ENCODE results near the gene KLHL42.

KLHL42 gene

GRCh38 chr12:27802936-27803335, 22.9 kb downstream of the KLHL42 start:
- Histone ChIP-seq H3K4me3 (ENCODE audit: low read depth, low read length) (no peak overlapping the region), H3K4me1 (no peaks in the 10 kb centered on the region), H3K79me2 (no peaks in the 10 kb centered on the region), H3K36me3 (ENCODE audit: control insufficient read depth, insufficient read depth, low read length) (no peaks in the 10 kb centered on the region), H2AFZ (no peak overlapping the region), H3K9ac (no peak overlapping the region), H3K4me2 (ENCODE audit: low read length) (no peak overlapping the region), H3K9me3 (ENCODE audit: control insufficient read depth, low read length) (no peaks in the 10 kb centered on the region), H3K27me3 (ENCODE audit: control insufficient read depth, insufficient read depth, low read length) (no peaks in the 10 kb centered on the region), H3K27ac (no peak overlapping the region)
- no peak for TF ChIP-seq CTCF (IDR thresholded peaks at IDR 0.05)

DNA sequence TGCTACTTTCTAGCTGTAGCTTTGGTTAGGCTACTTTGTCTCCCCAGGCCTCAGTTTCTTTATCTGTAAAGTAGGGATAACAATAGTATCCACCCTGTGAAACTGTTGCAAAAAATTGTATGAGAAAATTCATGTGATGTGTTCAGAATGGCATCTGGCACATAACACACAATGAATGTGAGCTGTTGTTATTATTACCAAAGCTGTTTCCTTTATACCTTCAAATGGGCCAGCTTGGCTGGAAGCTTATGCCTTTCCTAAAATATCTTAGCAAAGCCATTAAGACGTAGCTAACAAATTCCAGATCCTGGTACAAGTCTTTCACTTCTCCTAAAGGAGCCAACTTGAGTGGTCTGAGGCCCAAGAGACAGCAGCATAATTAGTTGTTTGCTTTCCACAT, 25.2 kb downstream of the KLHL42 start:
- H3K4me2 ChIP-seq (ENCODE audit: low read length), result no peak overlapping the region
- no peaks in the 10 kb centered on the region for H3K9me3 ChIP-seq (ENCODE audit: control insufficient read depth, low read length)
- no peak overlapping the region for H3K27ac ChIP-seq
- H3K4me3 ChIP-seq (ENCODE audit: low read depth, low read length), result no peak overlapping the region
- no peaks in the 10 kb centered on the region for H3K36me3 ChIP-seq (ENCODE audit: control insufficient read depth, insufficient read depth, low read length)
- H2AFZ ChIP-seq, result no peak overlapping the region
- no peaks in the 10 kb centered on the region for H3K4me1 ChIP-seq
- H3K79me2 ChIP-seq, result no peaks in the 10 kb centered on the region
- H3K9ac ChIP-seq, result no peak overlapping the region
- no peaks in the 10 kb centered on the region for H3K27me3 ChIP-seq (ENCODE audit: control insufficient read depth, insufficient read depth, low read length)
- TF ChIP-seq CTCF (IDR thresholded peaks at IDR 0.05), result no peak

GRCh38 chr12:27806259-27806658, 26.2 kb downstream of the KLHL42 start:
- Histone ChIP-seq H3K36me3 (ENCODE audit: control insufficient read depth, insufficient read depth, low read length) (no peaks in the 10 kb centered on the region), H3K4me2 (ENCODE audit: low read length) (no peak overlapping the region), H3K27ac (no peak overlapping the region), H3K27me3 (ENCODE audit: control insufficient read depth, insufficient read depth, low read length) (no peaks in the 10 kb centered on the region), H3K4me3 (ENCODE audit: low read depth, low read length) (no peak overlapping the region), H3K9me3 (ENCODE audit: control insufficient read depth, low read length) (no peaks in the 10 kb centered on the region), H2AFZ (no peak overlapping the region), H3K9ac (no peak overlapping the region), H3K79me2 (no peaks in the 10 kb centered on the region), H3K4me1 (no peaks in the 10 kb centered on the region)
- no peak for TF ChIP-seq CTCF (IDR thresholded peaks at IDR 0.05)

DNA sequence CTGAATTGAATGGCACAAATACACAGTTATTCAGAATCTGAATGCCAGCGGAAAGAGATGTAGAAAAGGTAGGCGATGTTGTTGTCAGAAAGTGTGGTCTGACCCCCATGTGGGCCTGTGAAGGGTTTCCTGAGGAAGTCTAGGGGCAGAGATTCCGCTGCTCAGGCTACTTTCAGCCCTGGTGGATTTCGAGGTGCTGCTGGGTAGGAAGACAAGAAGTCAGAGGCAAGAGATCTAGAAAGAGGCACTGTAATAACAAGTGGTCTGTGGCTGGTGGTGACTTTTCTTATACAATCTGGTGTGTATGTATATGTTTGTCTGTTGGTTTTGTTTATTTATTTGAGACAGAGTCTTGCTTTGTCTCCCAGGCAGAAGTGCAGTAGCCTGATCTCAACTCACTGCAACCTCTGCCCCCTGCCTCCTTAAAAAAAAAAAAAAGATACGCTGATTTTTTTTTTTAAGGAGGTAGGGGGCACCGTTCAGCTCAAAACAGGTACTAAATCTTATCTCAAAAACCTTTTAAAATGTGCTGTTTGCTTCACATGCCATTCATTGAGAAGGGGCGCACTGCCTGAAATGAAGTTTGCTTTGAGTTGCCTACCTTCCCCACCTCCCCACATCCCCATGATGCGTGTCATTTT, 27.1 kb downstream of the KLHL42 start:
- Histone ChIP-seq H3K4me1 (no peaks in the 10 kb centered on the region), H3K79me2 (no peaks in the 10 kb centered on the region), H3K27me3 (ENCODE audit: control insufficient read depth, insufficient read depth, low read length) (no peaks in the 10 kb centered on the region), H2AFZ (no peak overlapping the region), H3K4me3 (ENCODE audit: low read depth, low read length) (no peak overlapping the region), H3K9me3 (ENCODE audit: control insufficient read depth, low read length) (no peaks in the 10 kb centered on the region), H3K4me2 (ENCODE audit: low read length) (no peak overlapping the region), H3K9ac (no peak overlapping the region), H3K36me3 (ENCODE audit: control insufficient read depth, insufficient read depth, low read length) (no peaks in the 10 kb centered on the region), H3K27ac (no peak overlapping the region)
- no peak for TF ChIP-seq CTCF (IDR thresholded peaks at IDR 0.05)

- no peaks in the 10 kb centered on the region for H3K36me3 ChIP-seq (ENCODE audit: control insufficient read depth, insufficient read depth, low read length)
- H3K79me2 ChIP-seq, result no peaks in the 10 kb centered on the region
- H3K4me3 ChIP-seq (ENCODE audit: low read depth, low read length), result no peak overlapping the region
- no peaks in the 10 kb centered on the region for H3K27me3 ChIP-seq (ENCODE audit: control insufficient read depth, insufficient read depth, low read length)
- H3K9ac ChIP-seq, result no peak overlapping the region
- H2AFZ ChIP-seq, result no peak overlapping the region
- H3K9me3 ChIP-seq (ENCODE audit: control insufficient read depth, low read length), result no peaks in the 10 kb centered on the region
- no peak overlapping the region for H3K4me2 ChIP-seq (ENCODE audit: low read length)
- no peak for TF ChIP-seq CTCF (IDR thresholded peaks at IDR 0.05)
- H3K4me1 ChIP-seq, result no peaks in the 10 kb centered on the region
- H3K27ac ChIP-seq, result no peak overlapping the region
Measured at GRCh38 chr12:27808841-27809240, 28.8 kb downstream of the KLHL42 start.

All from parathyroid adenoma (tissue), 2 donors.